Coronary artery (tissue), 2 donors: ENCODE measurements around the gene LGR6.
"Not testable (repeated sequence)": the region's sequence is repeated elsewhere in the genome, so short reads cannot be mapped to it uniquely, and the experiment has no call there.

Experiments
- DNase-seq: peaks from one replicate; pipeline ENCODE4 v3.0.0-alpha.2; 2017; ENCODE audit warnings: low spot score
- H3K27ac ChIP-seq, 2 donors: fragments of 200-600 bp; sonication (generic); one replicate each; pipeline ENCODE4 v1.5.1; 2016 to 2019
- H3K4me3 ChIP-seq: fragments of 200-600 bp; sonication (generic); 2 replicates; pipeline ENCODE4 v1.5.1; 2016; ENCODE audit warnings: mild to moderate bottlenecking, moderate library complexity
- CTCF ChIP-seq: fragments of 200-600 bp; sonication (generic); IDR thresholded peaks from one replicate; pipeline ENCODE4 v1.5.1; 2019; ENCODE audit warnings: antibody characterized with exemption

Gene LGR6

GRCh38 chr1:202237052-202237451, 43.5 kb downstream of the LGR6 start:
- peak; percentile 84 for DNase-seq
- peak overlapping the region; percentile 78 to 96 for H3K27ac ChIP-seq
- no peak overlapping the region for H3K4me3 ChIP-seq
- TF ChIP-seq CTCF: peak; percentile 22

GRCh38 chr1:202238914-202239313, 45.3 kb downstream of the LGR6 start:
- H3K27ac ChIP-seq: peak overlapping the region; percentile 37 to 68
- peak; percentile 67 for DNase-seq
- TF ChIP-seq CTCF: no peak
- no peak overlapping the region for H3K4me3 ChIP-seq

GRCh38 chr1:202240226-202240625, 46.6 kb downstream of the LGR6 start:
- not testable (repeated sequence) for DNase-seq, H3K4me3 ChIP-seq
- H3K27ac ChIP-seq: peak overlapping the region; percentile 75 to 86

GRCh38 chr1:202240956-202241355, 47.4 kb downstream of the LGR6 start:
- TF ChIP-seq CTCF: no peak
- H3K4me3 ChIP-seq: no peak overlapping the region
- DNase-seq: peak; percentile 71
- H3K27ac ChIP-seq: peak overlapping the region; percentile 75 to 86

GRCh38 chr1:202241376-202242079, 47.9 kb downstream of the LGR6 start:
- H3K27ac ChIP-seq: peak overlapping the region; percentile 75 to 86
- peak; percentile 86 for DNase-seq
- no peak for TF ChIP-seq CTCF
- no peak overlapping the region for H3K4me3 ChIP-seq

GRCh38 chr1:202242080-202242419, 48.5 kb downstream of the LGR6 start:
- H3K27ac ChIP-seq: peak overlapping the region; percentile 75 to 86
- DNase-seq: no peak
- no peak overlapping the region for H3K4me3 ChIP-seq
- TF ChIP-seq CTCF: no peak

GRCh38 chr1:202243006-202243405, 49.4 kb downstream of the LGR6 start:
- TF ChIP-seq CTCF: no peak
- H3K4me3 ChIP-seq: no peak overlapping the region
- peak overlapping the region in 1 of 2 donors; percentile 86 for H3K27ac ChIP-seq
- peak; percentile 54 for DNase-seq
